GM12878 (cell line): ENCODE data around the gene CARD14. TPM values are rescaled to one million over a fixed set of nuclear protein-coding genes. Genes with fewer than 3 reads are reported as not detected.

Experiments
- ATAC-seq: fragments of 200-7000 bp; cut with Tn5 transposase; 3 replicates; pipeline ENCODE4 v1.9.1; 2020; ENCODE audit warnings: mild to moderate bottlenecking, moderate library complexity
- BruUV-seq: library from RNA; stranded (reverse); fragments of 400-500 nt; replicated peaks from 2 replicates; lab custom pipeline; 2021; lab: Mats Ljungman, UMichigan
- CTCF ChIA-PET: fragments of 300-600 bp; sonication (Branson Sonifier 250); formaldehyde crosslinking; extraction: SDS; loops from one replicate; lab custom pipeline; 2021; ENCODE audit warnings: inconsistent platforms; lab: Yijun Ruan, JAX
- POLR2A ChIA-PET: fragments of 350-600 bp; formaldehyde crosslinking; extraction: SDS; loops from one replicate; lab custom pipeline; 2021; ENCODE audit warnings: inconsistent platforms; lab: Charles Lee
- RAD21 ChIA-PET: fragments of 300-600 bp; sonication (Branson Sonifier 250); formaldehyde crosslinking; loops from one replicate; lab custom pipeline; 2023; ENCODE audit warnings: antibody characterized with exemption; ENCODE audit not compliant: unreplicated experiment; lab: Charles Lee
- SMC1A ChIA-PET: fragments of 300-600 bp; sonication (Branson Sonifier 250); formaldehyde crosslinking; loops from one replicate; lab custom pipeline; 2023; ENCODE audit not compliant: unreplicated experiment, uncharacterized antibody; lab: Charles Lee
- DNase-seq: peaks from one replicate; pipeline ENCODE4 v3.0.0-alpha.2; 2011; ENCODE audit warnings: low read depth, low spot score
- FAIRE-seq: peaks from 3 replicates; lab custom pipeline; 2011; peaks lifted over from hg19 to GRCh38; lab: Jason Lieb, UNC
- H2AFZ ChIP-seq: 2 replicates; pipeline ENCODE4 v1.6.0; 2011; ENCODE audit warnings: low read depth, low read length, control low read depth; ENCODE audit not compliant: control insufficient read depth
- H3K27ac ChIP-seq: 2 replicates; pipeline ENCODE4 v1.5.1; 2011; ENCODE audit warnings: control low read depth; ENCODE audit not compliant: control insufficient read depth, insufficient read depth
- H3K27me3 ChIP-seq, 2 experiments: replicated peaks in 1 of 2; 2 replicates each; pipeline versions ENCODE4 v1.6.0 to v1.6.1; 2011; ENCODE audit warnings: low read length in 1 of 2; ENCODE audit not compliant: control insufficient read depth in 2 of 2, insufficient read depth in 2 of 2
- H3K36me3 ChIP-seq, 2 experiments: 2 replicates each; pipeline ENCODE4 v1.5.1; 2011; ENCODE audit warnings: low read length in 1 of 2; ENCODE audit not compliant: control insufficient read depth in 2 of 2, insufficient read depth in 2 of 2
- H3K4me1 ChIP-seq: 2 replicates; pipeline ENCODE4 v1.6.1; 2011; ENCODE audit warnings: mild to moderate bottlenecking, low read length, moderate library complexity, mixed read lengths; ENCODE audit not compliant: control insufficient read depth, insufficient read depth
- H3K4me2 ChIP-seq: 2 replicates; pipeline ENCODE4 v1.6.0; 2011; ENCODE audit warnings: control low read depth; ENCODE audit not compliant: control insufficient read depth, insufficient read depth
- H3K4me3 ChIP-seq: fragments of 200-600 bp; sonication (generic); 2 replicates; pipeline ENCODE4 v1.5.1; 2016
- H3K79me2 ChIP-seq: 2 replicates; pipeline ENCODE4 v1.6.0; 2011; ENCODE audit warnings: low read length; ENCODE audit not compliant: control insufficient read depth, insufficient read depth
- H3K9ac ChIP-seq: 2 replicates; pipeline ENCODE4 v1.8.0; 2011; ENCODE audit warnings: low read length, control low read depth, mixed read lengths; ENCODE audit not compliant: control insufficient read depth, insufficient read depth
- H3K9me3 ChIP-seq: replicated peaks from 3 replicates; pipeline ENCODE4 v1.5.1; 2011; ENCODE audit warnings: mild to moderate bottlenecking, low read length; ENCODE audit not compliant: control insufficient read depth, insufficient read depth
- H4K20me1 ChIP-seq: 2 replicates; pipeline ENCODE4 v1.6.0; 2011; ENCODE audit not compliant: control insufficient read depth, insufficient read depth
- ATF3 ChIP-seq: IDR thresholded peaks from 2 replicates; pipeline ENCODE4 v1.6.1; 2011; ENCODE audit warnings: low read depth, mild to moderate bottlenecking, low read length, moderate library complexity, borderline replicate concordance; ENCODE audit errors: extremely low read depth
- CBFB ChIP-seq: IDR thresholded peaks from 2 replicates; pipeline ENCODE4 v1.6.1; 2016; ENCODE audit warnings: antibody characterized with exemption, low read depth
- EP300 ChIP-seq, 2 experiments: fragments of 150-350 bp in 1 of 2; IDR thresholded peaks; 2 replicates each; pipeline ENCODE4 v1.6.1; 2011 to 2012; ENCODE audit warnings: low read depth in 2 of 2, low read length in 2 of 2, borderline replicate concordance in 1 of 2, improper control_type of control experiment in 1 of 2, inconsistent platforms in 1 of 2; ENCODE audit not compliant: control insufficient read depth in 1 of 2
- FOXK2 ChIP-seq: fragments of 450-650 bp; IDR thresholded peaks from 2 replicates; pipeline ENCODE4 v1.6.1; 2017; ENCODE audit warnings: mild to moderate bottlenecking, moderate library complexity
- FOXM1 ChIP-seq: IDR thresholded peaks from 2 replicates; pipeline ENCODE4 v1.6.1; 2012; ENCODE audit warnings: low read depth, mild to moderate bottlenecking, inconsistent platforms, low read length, moderate library complexity
- KAT2A ChIP-seq: conservative IDR thresholded peaks from 2 replicates; pipeline ENCODE4 v1.6.1; 2011; ENCODE audit warnings: low read depth, low read length; ENCODE audit not compliant: control insufficient read depth
- POLR2AphosphoS2 ChIP-seq: IDR thresholded peaks from 2 replicates; pipeline ENCODE4 v1.6.1; 2011; ENCODE audit warnings: low read depth, mild to moderate bottlenecking, low read length, improper control_type of control experiment, moderate library complexity
- RAD51 ChIP-seq: fragments of 450-650 bp; IDR thresholded peaks from 2 replicates; pipeline ENCODE4 v1.6.1; 2016; ENCODE audit warnings: moderate library complexity, mild to moderate bottlenecking, inconsistent platforms
- RB1 ChIP-seq: fragments of 450-650 bp; formaldehyde crosslinking; IDR thresholded peaks from 2 replicates; pipeline ENCODE4 v1.6.1; 2017; ENCODE audit warnings: mild to moderate bottlenecking, borderline replicate concordance
- STAT3 ChIP-seq: IDR thresholded peaks from 2 replicates; pipeline ENCODE4 v1.6.1; 2011; ENCODE audit warnings: low read depth, low read length, improper control_type of control experiment
- USF2 ChIP-seq: IDR thresholded peaks from 2 replicates; pipeline ENCODE4 v1.6.1; 2011; ENCODE audit warnings: low read depth, low read length, improper control_type of control experiment, borderline replicate concordance
- ZNF384 ChIP-seq: IDR thresholded peaks from 2 replicates; pipeline ENCODE4 v1.6.1; 2012; ENCODE audit warnings: low read depth, mild to moderate bottlenecking, low read length, improper control_type of control experiment, borderline replicate concordance
- WGBS: methylation state at CpG from one replicate; pipeline ENCODE4 v1.1.6; 2016; ENCODE audit warnings: low lambda C conversion rate; ENCODE audit not compliant: insufficient replicate concordance, insufficient coverage; ENCODE audit errors: missing lambda C conversion rate; 5-methylcytosine and 5-hydroxymethylcytosine counted together
- in situ Hi-C: fragments of 300-500 bp; cut with MboI; formaldehyde crosslinking; loops from 9 replicates; pipeline ENCODE4 v1.14.3; 2018; ENCODE audit warnings: mixed read lengths
- intact Hi-C: fragments of 100-400 bp; cut with micrococcal nuclease; formaldehyde crosslinking; loops from one replicate; pipeline ENCODE4 v1.14.2; 2022; ENCODE audit not compliant: unreplicated experiment
- polyA plus RNA-seq, 11 experiments: library from polyadenylated mRNA; depleted of rRNA in 4 of 11; unstranded in 6 of 11; stranded (reverse) in 5 of 11; fragments of >200 nt; fragmentation: Nextera tagmentation in 4 of 11; fragmentation: Illumina TruSeq in 1 of 11; extraction: Ambion mirVana in 4 of 11; extraction: Trizol in 1 of 11; gene quantifications; 1 replicate in 1 of 11; 2 replicates in 10 of 11; pipeline versions ENCODE4 v1.2.1 to v1.2.3, GENCODE V29; 2011 to 2016; ENCODE audit warnings: inconsistent platforms in 2 of 11, missing spikeins in 2 of 11, low read depth in 1 of 11
- total RNA-seq, 4 experiments: library from RNA; depleted of rRNA in 3 of 4; stranded (reverse); fragments of >200 nt in 3 of 4; fragmentation: Illumina TruSeq in 1 of 4; extraction: Trizol in 1 of 4; gene quantifications; 2 replicates each; pipeline versions ENCODE4 v1.2.1 to v1.2.3, GENCODE V29; 2013 to 2021

CARD14 gene
- total and polyA plus RNA-seq, 10 of the 15 experiments (the other 5 are each of a cell fraction or from before 2014, with no cell fraction given) = 0.08 to 0.15 TPM; not detected in 8

GRCh38 chr17:80246266-80246681 lies 76.4 kb downstream of the CARD14 start:
- ChIA-PET SMC1A (no interaction called here), POLR2A (no interaction called here)

GRCh38 chr17:80246726-80247125 lies 76.9 kb downstream of the CARD14 start:
- POLR2A ChIA-PET = no interaction called here
- no peaks in the 10 kb centered on the region for H3K9me3 ChIP-seq
- no peaks in the 10 kb centered on the region for H3K79me2 ChIP-seq
- ATAC-seq (no peak), DNase-seq (no peak), FAIRE-seq (no peak)
- H3K4me3 ChIP-seq = no peak overlapping the region
- H2AFZ ChIP-seq = no peak overlapping the region
- SMC1A ChIA-PET = no interaction called here
- no peaks in the 10 kb centered on the region for H3K27me3 ChIP-seq
- H3K4me1 ChIP-seq = no peaks in the 10 kb centered on the region
- in situ Hi-C loops (no loop called here), intact Hi-C loops (no loop called here)
- no TSS peak for BruUV-seq
- RAD21 ChIA-PET = no interaction called here
- no peaks in the 10 kb centered on the region for H4K20me1 ChIP-seq
- 45% methylated on average over 8 of the region's 8 CpGs for WGBS
- CTCF ChIA-PET = no interaction called here
- no peaks in the 10 kb centered on the region for H3K36me3 ChIP-seq
- H3K27ac ChIP-seq = no peak overlapping the region
- no peak overlapping the region for H3K4me2 ChIP-seq
- no peak overlapping the region for H3K9ac ChIP-seq
- TF ChIP-seq STAT3 (no peak), FOXK2 (no peak), KAT2A (no peak), USF2 (no peak), POLR2AphosphoS2 (no peak), RAD51 (no peak), FOXM1 (no peak), ATF3 (no peak), RB1 (no peak), ZNF384 (no peak), CBFB (no peak)
- TF ChIP-seq, all 136 proteins: peak for 0

More at GRCh38 chr17:80246266-80246681, 76.4 kb downstream of the CARD14 start:
- TF ChIP-seq RAD51 (no peak), CBFB (no peak), EP300 (IDR thresholded peaks at IDR 0.05; ENCODE audit: borderline replicate concordance in 1 of 2, control insufficient read depth in 1 of 2, low read depth in 2 of 2, low read length in 2 of 2) (no peak)
- DNase-seq (no peak), FAIRE-seq (no peak), ATAC-seq (no peak)
- ChIA-PET CTCF (no interaction called here), RAD21 (no interaction called here)
- Histone ChIP-seq H3K9ac (no peak overlapping the region), H3K27me3 (no peaks in the 10 kb centered on the region), H2AFZ (no peak overlapping the region), H3K27ac (no peak overlapping the region), H3K4me3 (no peak overlapping the region), H3K79me2 (no peaks in the 10 kb centered on the region), H4K20me1 (no peaks in the 10 kb centered on the region), H3K4me2 (no peak overlapping the region), H3K4me1 (no peaks in the 10 kb centered on the region), H3K9me3 (no peaks in the 10 kb centered on the region), H3K36me3 (no peaks in the 10 kb centered on the region)
- intact Hi-C loops (no loop called here), in situ Hi-C loops (no loop called here)
- no TSS peak for BruUV-seq
- WGBS = 69% methylated on average over 19 of the region's 19 CpGs
